Skeletal muscle tissue (tissue), 4 donors: ENCODE results near the gene TKTL2. TPM values are rescaled to one million over a fixed set of nuclear protein-coding genes. Genes with fewer than 3 reads are reported as not detected.
"Not testable (repeated sequence)": the region's sequence is repeated elsewhere in the genome, so short reads cannot be mapped to it uniquely, and the experiment has no call there.

Experiments
- H3K27ac ChIP-seq: one replicate; pipeline ENCODE4 v1.7.0; 2013; ENCODE audit warnings: mild to moderate bottlenecking, low read depth, low read length, inconsistent platforms
- H3K27me3 ChIP-seq, 3 donors: one replicate each; pipeline ENCODE4 v1.7.0; 2013; ENCODE audit warnings: low read length in 3 of 3; ENCODE audit not compliant: control insufficient read depth in 3 of 3, insufficient read depth in 3 of 3
- H3K36me3 ChIP-seq, 3 donors: one replicate each; pipeline ENCODE4 v1.7.0; 2013; ENCODE audit warnings: low read length in 3 of 3; ENCODE audit not compliant: control insufficient read depth in 3 of 3, insufficient read depth in 3 of 3
- H3K4me1 ChIP-seq, 3 donors: one replicate each; pipeline ENCODE4 v1.7.0; 2013; ENCODE audit warnings: low read length in 3 of 3, mild to moderate bottlenecking in 3 of 3; ENCODE audit not compliant: control insufficient read depth in 3 of 3, insufficient read depth in 3 of 3
- H3K4me3 ChIP-seq, 3 donors: one replicate each; pipeline ENCODE4 v1.7.0; 2013; ENCODE audit warnings: low read length in 3 of 3
- H3K9ac ChIP-seq, 3 donors: one replicate each; pipeline ENCODE4 v1.7.0; 2013; ENCODE audit warnings: low read length in 3 of 3, mild to moderate bottlenecking in 3 of 3, moderate library complexity in 2 of 3, low read depth in 1 of 3
- H3K9me3 ChIP-seq, 3 donors: one replicate each; pipeline ENCODE4 v1.7.0; 2013; ENCODE audit warnings: low read length in 3 of 3; ENCODE audit not compliant: control insufficient read depth in 3 of 3
- total RNA-seq: library from RNA; depleted of rRNA; stranded (reverse); fragments of >200 nt; gene quantifications from one replicate; pipeline ENCODE4 v1.2.3, GENCODE V29; 2014
- donor health status: Osteomylitis.

Gene TKTL2
- total RNA-seq, 1 donor from 2014 or later = under 0.01 TPM

DNA sequence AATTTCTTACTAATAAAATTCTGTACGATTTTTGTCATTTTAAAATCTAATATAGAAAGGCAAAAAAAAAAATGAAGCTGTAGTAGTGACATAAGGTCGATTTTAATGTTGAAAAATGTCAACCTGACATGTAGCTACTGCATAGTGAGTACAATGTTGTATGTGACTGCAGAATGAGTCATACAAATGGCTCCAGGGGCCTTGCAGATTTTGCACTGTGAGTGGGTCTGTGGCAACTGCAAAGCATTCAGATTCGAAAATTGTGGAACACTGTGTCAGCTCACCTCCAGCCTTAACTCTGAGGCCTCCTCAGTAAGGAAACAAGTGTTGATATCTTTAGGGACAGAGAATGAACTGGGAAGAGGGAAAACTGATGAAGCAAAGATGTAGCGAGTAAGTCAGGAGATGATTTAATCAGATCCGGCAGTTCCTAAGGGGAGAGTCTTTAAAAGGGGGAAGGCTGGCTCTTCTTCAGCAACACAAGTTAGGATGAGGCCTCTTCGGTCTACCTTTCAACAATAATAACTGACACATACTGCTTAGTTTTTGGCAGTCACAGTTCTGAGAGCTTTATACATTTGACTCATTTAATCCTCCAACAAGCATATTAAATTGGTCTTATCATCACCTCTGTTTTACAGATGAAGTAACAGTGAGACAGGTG is 24.9 kb downstream of the TKTL2 start:
- Histone ChIP-seq H3K9me3 (no peaks in the 10 kb centered on the region), H3K36me3 (no peaks in the 10 kb centered on the region), H3K27me3 (no peaks in the 10 kb centered on the region), H3K4me3 (no peak overlapping the region), H3K9ac (no peak overlapping the region), H3K27ac (no peak overlapping the region), H3K4me1 (no peaks in the 10 kb centered on the region)

DNA sequence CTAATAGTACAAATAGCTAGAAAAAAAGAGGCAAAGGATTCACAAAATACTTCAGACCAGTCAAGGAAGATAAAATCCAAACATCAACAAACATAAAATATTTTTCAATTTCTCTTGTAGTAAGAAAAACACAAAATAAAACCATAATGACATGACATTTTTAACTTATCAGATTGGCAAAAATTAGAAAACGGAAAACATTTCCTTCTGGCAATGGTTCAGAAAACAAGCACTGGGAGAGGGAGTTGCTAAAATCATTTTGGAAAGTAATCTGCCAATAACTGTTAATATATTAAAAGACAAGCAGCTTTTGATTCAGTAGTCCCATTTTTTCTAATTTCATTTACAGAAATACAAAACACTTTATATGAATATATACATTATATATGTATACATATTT is 26.1 kb downstream of the TKTL2 start:
- Histone ChIP-seq H3K4me1 (no peaks in the 10 kb centered on the region), H3K27ac (no peak overlapping the region), H3K36me3 (no peaks in the 10 kb centered on the region), H3K9ac (no peak overlapping the region), H3K27me3 (no peaks in the 10 kb centered on the region), H3K9me3 (no peaks in the 10 kb centered on the region), H3K4me3 (no peak overlapping the region)

DNA sequence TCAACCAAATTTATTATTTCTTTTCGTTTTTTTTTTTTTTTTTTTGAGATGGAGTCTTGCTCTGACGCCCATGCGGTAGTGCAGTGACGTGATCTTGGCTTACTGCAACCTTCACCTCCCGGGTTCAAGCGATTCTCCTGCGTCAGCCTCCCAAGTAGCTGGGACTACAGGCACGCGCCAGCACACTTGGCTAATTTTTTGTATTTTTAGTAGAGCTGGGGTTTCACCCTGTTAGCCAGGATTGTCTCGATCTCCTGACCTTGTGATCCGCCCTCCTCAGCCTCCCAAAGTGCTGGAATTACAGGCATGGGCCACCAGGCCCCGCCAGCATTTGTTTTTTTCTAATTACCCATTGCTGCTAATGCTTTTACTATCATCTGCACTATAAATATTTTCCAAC is 26.5 kb downstream of the TKTL2 start:
- H3K4me1 ChIP-seq, H3K9me3 ChIP-seq, H3K9ac ChIP-seq, H3K27me3 ChIP-seq, H3K4me3 ChIP-seq, H3K36me3 ChIP-seq, H3K27ac ChIP-seq: not testable (repeated sequence)

DNA sequence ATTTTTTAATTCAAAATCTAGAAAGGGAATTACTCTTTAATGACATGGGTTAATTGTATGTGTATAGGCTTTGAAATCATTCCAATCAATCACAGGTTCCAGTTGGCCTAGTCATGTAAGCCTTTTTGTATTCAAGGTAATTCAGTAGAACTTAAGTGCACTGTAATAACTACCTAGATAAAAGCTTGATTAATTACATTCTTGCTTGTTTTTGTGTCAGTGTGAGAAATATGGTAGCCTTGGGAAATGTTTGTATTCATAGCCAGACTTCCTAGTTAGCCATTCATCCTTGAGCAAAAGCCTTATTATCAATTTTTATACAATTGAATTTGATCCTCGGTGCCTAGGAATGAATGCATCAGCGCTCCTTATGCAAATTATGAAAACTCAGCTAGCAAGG is 33.5 kb downstream of the TKTL2 start:
- no peaks in the 10 kb centered on the region for H3K36me3 ChIP-seq
- H3K27ac ChIP-seq = no peak overlapping the region
- H3K9me3 ChIP-seq = no peaks in the 10 kb centered on the region
- no peaks in the 10 kb centered on the region for H3K4me1 ChIP-seq
- no peak overlapping the region for H3K4me3 ChIP-seq
- H3K9ac ChIP-seq = no peak overlapping the region
- H3K27me3 ChIP-seq = no peaks in the 10 kb centered on the region

Other genes with a start within 250 kb of the TKTL2 start
- gene NPY1R, start 141.2 kb downstream of the TKTL2 start, total RNA-seq = 9.9 TPM
- not detected for gene NPY5R, start 129.9 kb downstream of the TKTL2 start, total RNA-seq
- 20.9 TPM for gene TMA16, start 20.9 kb upstream of the TKTL2 start, total RNA-seq